Lung (tissue), 12 donors: Measurements from ENCODE around the gene RNF128. TPM values are rescaled to one million over a fixed set of nuclear protein-coding genes. Genes with fewer than 3 reads are reported as not detected.
A peak's percentile ranks its signal among the peaks of the same experiment; 100 is the strongest.

ENCODE experiments used
- ATAC-seq: fragments of 200-7000 bp; cut with Tn5 transposase; one replicate; pipeline ENCODE4 v1.9.1; 2020; ENCODE audit warnings: moderate number of reproducible peaks; ENCODE audit not compliant: insufficient read depth, low FRiP score
- DNase-seq, 3 donors: peaks; one replicate each; pipeline ENCODE4 v3.0.0-alpha.2; 2013 to 2017
- H3K27ac ChIP-seq, 2 donors: one replicate each; pipeline ENCODE4 v1.5.1; 2013; ENCODE audit warnings: mild to moderate bottlenecking in 2 of 2, moderate library complexity in 2 of 2, control low read depth in 1 of 2, inconsistent platforms in 1 of 2, low read depth in 1 of 2, low read length in 1 of 2
- H3K27me3 ChIP-seq, 3 donors: one replicate each; pipeline ENCODE4 v1.5.1; 2013; ENCODE audit warnings: low read length in 2 of 3; ENCODE audit not compliant: control insufficient read depth in 3 of 3, insufficient read depth in 3 of 3
- H3K36me3 ChIP-seq, 4 donors: one replicate each; pipeline ENCODE4 v1.5.1; 2013; ENCODE audit warnings: low read length in 4 of 4, mild to moderate bottlenecking in 1 of 4, moderate library complexity in 1 of 4; ENCODE audit not compliant: control insufficient read depth in 4 of 4, insufficient read depth in 4 of 4
- H3K4me1 ChIP-seq, 5 donors: one replicate each; pipeline ENCODE4 v1.5.1; 2013; ENCODE audit warnings: low read length in 5 of 5, mild to moderate bottlenecking in 2 of 5, moderate library complexity in 1 of 5; ENCODE audit not compliant: control insufficient read depth in 5 of 5, insufficient read depth in 5 of 5
- H3K4me3 ChIP-seq: one replicate; pipeline ENCODE4 v1.5.1; 2013; ENCODE audit warnings: mild to moderate bottlenecking, control low read depth, moderate library complexity
- H3K9ac ChIP-seq, 2 donors: one replicate each; pipeline ENCODE4 v1.5.1; 2013; ENCODE audit warnings: low read length in 2 of 2, control low read depth in 1 of 2; ENCODE audit not compliant: insufficient read depth in 1 of 2
- H3K9me3 ChIP-seq, 4 donors: one replicate each; pipeline ENCODE4 v1.5.1; 2013; ENCODE audit warnings: low read length in 3 of 4, mild to moderate bottlenecking in 1 of 4, moderate library complexity in 1 of 4; ENCODE audit not compliant: control insufficient read depth in 4 of 4, insufficient read depth in 3 of 4
- WGBS, 2 donors: extraction: QIAGEN DNeasy Blood & Tissue Kit; methylation state at CpG; one replicate each; pipeline ENCODE4 v1.1.7; 2013; 5-methylcytosine and 5-hydroxymethylcytosine counted together
- polyA plus RNA-seq, 2 donors: library from polyadenylated mRNA; stranded (reverse); fragments of 200-250 nt; gene quantifications; one replicate each; pipeline ENCODE4 v1.2.1, GENCODE V29; 2013
- total RNA-seq, 2 donors: library from RNA; depleted of rRNA in 1 of 2; stranded (reverse); fragments of >200 nt in 1 of 2; gene quantifications; one replicate each; pipeline ENCODE4 v1.2.1, GENCODE V29; 2014 to 2021
- TF ChIP-seq, protein P1 (sequence below): IDR thresholded peaks from 2 replicates; pipeline ENCODE4 v1.5.1; 2012; ENCODE audit warnings: mild to moderate bottlenecking; ENCODE audit errors: control extremely low read depth, extremely low read depth
- donor health status: control.
- donor health status: control.
- donor health status: Bipolar disorder and iron deficiency.
- donor health status: healthy.
- donor health status: DM: yes; HTN: yes; CAD: no.

Gene RNF128
- total and polyA plus RNA-seq, 4 donors = 5.2 to 13.3 (median 9.7) TPM

DNA sequence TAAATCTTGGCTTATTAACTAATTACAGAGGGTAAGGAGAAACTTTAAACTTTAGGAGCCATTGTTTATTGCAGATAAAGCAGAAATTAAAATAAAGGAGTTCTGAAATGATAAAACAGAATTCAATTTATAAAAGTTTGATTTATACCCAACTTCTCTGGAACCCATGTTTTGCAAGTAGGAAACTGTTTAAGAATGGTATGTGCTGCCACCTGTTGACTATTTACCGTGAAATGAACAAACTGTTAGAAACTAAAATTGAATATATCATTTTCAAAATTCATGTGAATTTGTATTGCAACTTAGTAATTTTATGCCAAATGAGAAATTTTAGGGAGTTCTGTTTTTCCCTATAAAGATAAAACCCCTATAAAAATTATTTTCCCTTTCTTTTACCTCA is 65.0 kb downstream of the RNF128 start:
- no peak overlapping the region for H3K9ac ChIP-seq
- WGBS, 2 donors = 0 to 6% methylated on average over 1 of the region's 1 CpG
- H3K36me3 ChIP-seq = no peaks in the 10 kb centered on the region
- H3K9me3 ChIP-seq = no peaks in the 10 kb centered on the region
- DNase-seq = peak in 2 of 3 donors; percentile 6 to 32
- peaks cover 0 to 18% (median 17%) of the 10 kb centered on the region in 3 donors for H3K27me3 ChIP-seq
- no peak for ATAC-seq
- TF ChIP-seq, protein P1, sequence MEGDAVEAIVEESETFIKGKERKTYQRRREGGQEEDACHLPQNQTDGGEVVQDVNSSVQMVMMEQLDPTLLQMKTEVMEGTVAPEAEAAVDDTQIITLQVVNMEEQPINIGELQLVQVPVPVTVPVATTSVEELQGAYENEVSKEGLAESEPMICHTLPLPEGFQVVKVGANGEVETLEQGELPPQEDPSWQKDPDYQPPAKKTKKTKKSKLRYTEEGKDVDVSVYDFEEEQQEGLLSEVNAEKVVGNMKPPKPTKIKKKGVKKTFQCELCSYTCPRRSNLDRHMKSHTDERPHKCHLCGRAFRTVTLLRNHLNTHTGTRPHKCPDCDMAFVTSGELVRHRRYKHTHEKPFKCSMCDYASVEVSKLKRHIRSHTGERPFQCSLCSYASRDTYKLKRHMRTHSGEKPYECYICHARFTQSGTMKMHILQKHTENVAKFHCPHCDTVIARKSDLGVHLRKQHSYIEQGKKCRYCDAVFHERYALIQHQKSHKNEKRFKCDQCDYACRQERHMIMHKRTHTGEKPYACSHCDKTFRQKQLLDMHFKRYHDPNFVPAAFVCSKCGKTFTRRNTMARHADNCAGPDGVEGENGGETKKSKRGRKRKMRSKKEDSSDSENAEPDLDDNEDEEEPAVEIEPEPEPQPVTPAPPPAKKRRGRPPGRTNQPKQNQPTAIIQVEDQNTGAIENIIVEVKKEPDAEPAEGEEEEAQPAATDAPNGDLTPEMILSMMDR = no peak
- H3K4me3 ChIP-seq = no peak overlapping the region
- no peaks in the 10 kb centered on the region for H3K4me1 ChIP-seq
- H3K27ac ChIP-seq = no peak overlapping the region

DNA sequence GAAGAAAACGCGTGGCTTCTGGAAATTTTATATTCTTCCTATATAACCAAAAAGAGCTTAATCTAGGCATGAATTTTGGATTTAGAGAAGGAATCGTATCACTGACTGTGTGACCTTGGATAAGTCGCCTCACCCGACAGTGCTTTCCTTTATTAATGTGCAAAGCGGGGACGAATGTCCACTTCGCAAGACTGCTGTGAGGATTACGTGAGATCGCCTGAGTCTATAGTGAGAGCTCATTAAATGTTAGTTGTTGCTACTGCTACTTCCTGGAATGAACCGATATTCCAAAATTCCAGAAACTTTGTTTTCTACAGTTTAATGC is 75.5 kb downstream of the RNF128 start:
- Histone ChIP-seq H3K9ac (peak overlapping the region in 1 of 2 donors; percentile 58), H3K9me3 (no peaks in the 10 kb centered on the region), H3K27me3 (peaks cover 0 to 36% (median 28%) of the 10 kb centered on the region in 3 donors), H3K27ac (no peak overlapping the region), H3K36me3 (no peaks in the 10 kb centered on the region), H3K4me3 (no peak overlapping the region), H3K4me1 (no peaks in the 10 kb centered on the region)
- WGBS, 2 donors = 6 to 29% methylated on average over 11 of the region's 11 CpGs
- TF ChIP-seq, protein P1 = no peak
- DNase-seq = no peak
- ATAC-seq = no peak

DNA sequence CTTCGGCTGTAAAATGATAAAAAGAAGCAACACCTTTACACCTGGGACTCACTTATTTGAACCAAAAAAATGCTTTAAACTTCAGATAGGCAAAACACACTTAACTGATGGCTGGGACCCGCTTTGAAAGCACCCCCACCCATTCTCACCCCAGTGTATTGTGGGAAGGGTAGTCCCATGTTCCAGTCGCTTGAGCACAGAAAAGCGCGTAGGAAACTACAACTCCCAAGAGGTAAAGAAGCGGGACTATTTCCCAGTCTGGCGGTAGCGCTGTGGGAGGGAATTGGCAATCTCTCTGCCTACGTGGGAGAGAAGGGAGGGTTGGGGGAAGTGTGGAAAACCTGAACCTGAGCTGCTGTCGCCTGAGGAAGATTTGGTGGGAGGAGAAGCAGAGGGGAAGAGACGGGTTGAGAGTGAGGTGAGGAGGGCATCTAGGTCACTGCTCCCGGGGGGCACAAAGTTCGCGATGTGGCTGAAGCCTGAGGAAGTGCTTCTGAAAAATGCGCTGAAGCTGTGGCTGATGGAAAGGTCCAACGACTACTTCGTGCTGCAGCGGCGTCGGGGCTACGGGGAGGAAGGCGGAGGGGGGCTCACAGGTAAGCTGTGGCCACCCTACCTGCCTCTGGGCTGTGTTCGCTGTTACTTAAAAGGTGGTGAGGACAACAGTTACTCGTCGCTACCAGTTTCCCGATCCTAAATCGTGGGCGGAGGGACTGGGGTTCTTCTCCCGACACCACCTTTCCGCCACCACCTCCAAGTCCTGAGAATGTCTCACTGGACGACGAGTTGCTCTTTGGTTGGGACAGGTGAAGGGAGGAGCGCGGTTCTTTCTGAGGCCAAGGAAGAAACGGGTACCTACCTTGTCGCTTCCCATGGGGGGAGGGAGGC is 76.1 kb downstream of the RNF128 start, which contains the start of gene TBC1D8B:
TSS of gene TBC1D8B (plus strand) at position 286 of the 888 bp plus-strand sequence. CDS start at position 467, 181 bp downstream.
- Histone ChIP-seq H3K27ac (peak within 1 kb of the TSS in 1 of 2 donors; percentile 56), H3K36me3 (no peaks in the 10 kb centered on the region), H3K9me3 (no peaks in the 10 kb centered on the region), H3K4me1 (no peaks in the 10 kb centered on the region), H3K27me3 (peaks cover 0 to 34% (median 28%) of the 10 kb centered on the region in 3 donors), H3K4me3 (peak within 1 kb of the TSS; percentile 49), H3K9ac (peak within 1 kb of the TSS; percentile 72 to 95)
- TF ChIP-seq, protein P1 = no peak
- DNase-seq = peak; percentile 89 to 96 (median 94)
- ATAC-seq = peak; percentile 91
- 0 to 25% methylated on average over 31 to 36 of the region's 36 CpGs for WGBS, 2 donors
